K562 (cell line): ENCODE results near the gene FILIP1L. TPM values are rescaled to one million over a fixed set of nuclear protein-coding genes. Genes with fewer than 3 reads are reported as not detected.

Experiments used
- ATAC-seq: fragments of 200-7000 bp; cut with Tn5 transposase; 3 replicates; pipeline ENCODE4 v1.9.1; 2020; ENCODE audit warnings: moderate library complexity
- BruUV-seq: library from RNA; stranded (reverse); fragments of 400-500 nt; replicated peaks from 2 replicates; lab custom pipeline; 2021; lab: Mats Ljungman, UMichigan
- CTCF ChIA-PET: fragments of 300-600 bp; formaldehyde crosslinking; extraction: SDS; loops from one replicate; lab custom pipeline; 2021; ENCODE audit warnings: low intra/inter-chr PET ratio; lab: Yijun Ruan, JAX
- POLR2A ChIA-PET: fragments of 300-600, 350-650 bp; sonication (Branson Sonifier 250); formaldehyde crosslinking; extraction: SDS; loops from one replicate; lab custom pipeline; 2021; ENCODE audit warnings: antibody characterized with exemption, inconsistent platforms; lab: Yijun Ruan, JAX
- DNase-seq, 4 experiments: peaks; one replicate each; pipeline versions ENCODE4 v3.0.0 to v3.0.0-alpha.2; 2011 to 2018; ENCODE audit warnings: low spot score in 3 of 4, mixed read lengths in 3 of 4; ENCODE audit errors: extremely low read depth in 1 of 4
- FAIRE-seq: peaks from 2 replicates; lab custom pipeline; 2011; peaks lifted over from hg19 to GRCh38; lab: Jason Lieb, UNC
- H2AFZ ChIP-seq: 2 replicates; pipeline ENCODE4 v1.6.0; 2011; ENCODE audit warnings: low read depth, low read length, control low read depth, inconsistent platforms
- H3K27ac ChIP-seq: fragments of 200-600 bp; 3 replicates; pipeline ENCODE4 v1.8.0; 2011; ENCODE audit warnings: low read depth, mild to moderate bottlenecking, control low read depth, inconsistent platforms, low read length, moderate library complexity, mixed read lengths; ENCODE audit errors: extremely low read depth
- H3K27me3 ChIP-seq, 2 experiments: fragments of 300-600 bp in 1 of 2; 2 replicates in 1 of 2; 3 replicates in 1 of 2; pipeline versions ENCODE4 v1.6.0 to v1.8.0; 2011; ENCODE audit warnings: inconsistent platforms in 2 of 2, low read length in 2 of 2, mild to moderate bottlenecking in 1 of 2, mixed read lengths in 1 of 2, moderate library complexity in 1 of 2; ENCODE audit not compliant: control insufficient read depth in 2 of 2, insufficient read depth in 2 of 2
- H3K36me3 ChIP-seq: fragments of 300-600 bp; 3 replicates; pipeline ENCODE4 v1.8.0; 2011; ENCODE audit warnings: mild to moderate bottlenecking, low read length, inconsistent platforms; ENCODE audit not compliant: control insufficient read depth, insufficient read depth
- H3K4me1 ChIP-seq, 2 experiments: fragments of 200-600 bp in 1 of 2; replicated peaks in 1 of 2; 2 replicates in 1 of 2; 3 replicates in 1 of 2; pipeline versions ENCODE4 v1.5.1 to v1.8.0; 2011; ENCODE audit warnings: inconsistent platforms in 2 of 2, low read length in 2 of 2, mild to moderate bottlenecking in 1 of 2, mixed read lengths in 1 of 2, moderate library complexity in 1 of 2; ENCODE audit not compliant: control insufficient read depth in 2 of 2, insufficient read depth in 2 of 2
- H3K4me2 ChIP-seq: 2 replicates; pipeline ENCODE4 v1.6.1; 2011; ENCODE audit warnings: low read length, control low read depth, inconsistent platforms, mixed read lengths; ENCODE audit not compliant: insufficient read depth
- H3K4me3 ChIP-seq: fragments of 200-600 bp; sonication (generic), shearing (Covaris generic); 2 replicates; pipeline ENCODE4 v1.5.1; 2016; ENCODE audit warnings: control low read depth, inconsistent platforms
- H3K79me2 ChIP-seq: fragments of 200-600 bp; 3 replicates; pipeline ENCODE4 v1.8.0; 2011; ENCODE audit warnings: low read length, inconsistent platforms; ENCODE audit not compliant: control insufficient read depth, insufficient read depth
- H3K9ac ChIP-seq, 2 experiments: 2 replicates each; pipeline versions ENCODE4 v1.6.0 to v1.6.1; 2011; ENCODE audit warnings: low read depth in 2 of 2, low read length in 2 of 2, control low read depth in 1 of 2, inconsistent platforms in 1 of 2, mild to moderate bottlenecking in 1 of 2, mixed read lengths in 1 of 2; ENCODE audit not compliant: insufficient read depth in 1 of 2
- H3K9me1 ChIP-seq: one replicate; pipeline ENCODE4 v1.6.0; 2011; ENCODE audit warnings: inconsistent platforms, mild to moderate bottlenecking, low read length, moderate library complexity; ENCODE audit not compliant: control insufficient read depth, insufficient read depth
- H3K9me3 ChIP-seq: replicated peaks from 2 replicates; pipeline ENCODE4 v1.5.1; 2011; ENCODE audit warnings: low read depth, low read length, inconsistent platforms; ENCODE audit not compliant: control insufficient read depth, insufficient read depth
- H4K20me1 ChIP-seq: replicated peaks from 2 replicates; pipeline ENCODE4 v1.6.1; 2011; ENCODE audit warnings: low read length, inconsistent platforms, mixed read lengths; ENCODE audit not compliant: control insufficient read depth, insufficient read depth
- CBX8 ChIP-seq: fragments of 200-600 bp; sonication (generic); IDR thresholded peaks from 2 replicates; pipeline ENCODE4 v1.6.1; 2012; ENCODE audit warnings: borderline replicate concordance, mixed run types, low read depth, mild to moderate bottlenecking, moderate library complexity, mixed read lengths, low read length, control low read depth, inconsistent platforms; ENCODE audit not compliant: poor library complexity, severe bottlenecking; ENCODE audit errors: extremely low read depth
- CSDE1 ChIP-seq, 2 experiments: fragments of 450-650 bp; IDR thresholded peaks; 2 replicates each; pipeline ENCODE4 v1.6.1; 2016; ENCODE audit warnings: mild to moderate bottlenecking in 1 of 2
- EGR1 ChIP-seq: fragments of 450-650 bp; conservative IDR thresholded peaks from 2 replicates; pipeline ENCODE4 v1.6.1; 2017; ENCODE audit warnings: mild to moderate bottlenecking
- HDAC3 ChIP-seq: fragments of 450-650 bp; IDR thresholded peaks from 2 replicates; pipeline ENCODE4 v1.6.1; 2018; ENCODE audit warnings: borderline replicate concordance, mild to moderate bottlenecking, moderate library complexity; ENCODE audit not compliant: partially characterized antibody
- HNRNPH1 ChIP-seq: fragments of 200-400 bp; formaldehyde crosslinking; optimal IDR thresholded peaks from 2 replicates; pipeline ENCODE3; 2017; ENCODE audit warnings: low read depth, mild to moderate bottlenecking, low read length, moderate library complexity
- JUND ChIP-seq, 2 experiments: IDR thresholded peaks; 2 replicates in 1 of 2; 3 replicates in 1 of 2; pipeline ENCODE4 v1.6.1; 2011; ENCODE audit warnings: borderline replicate concordance in 2 of 2, low read depth in 2 of 2, low read length in 2 of 2, improper control_type of control experiment in 1 of 2, missing biosample characterization in 1 of 2, missing genetic modification characterization in 1 of 2, missing genetic modification reagents in 1 of 2
- KAT8 ChIP-seq: fragments of 450-650 bp; IDR thresholded peaks from 2 replicates; pipeline ENCODE4 v1.6.1; 2016; ENCODE audit warnings: low read depth, mild to moderate bottlenecking
- MYNN ChIP-seq, 2 experiments: sonication (generic); formaldehyde crosslinking in 1 of 2; IDR thresholded peaks; 2 replicates each; pipeline versions ENCODE4 v1.5.0 to v1.6.1; 2016 to 2020; ENCODE audit warnings: antibody characterized with exemption in 1 of 2, missing genetic modification reagents in 1 of 2
- NFE2 ChIP-seq: IDR thresholded peaks from 2 replicates; pipeline ENCODE4 v1.6.1; 2014; ENCODE audit warnings: antibody characterized with exemption, low read depth
- RBFOX2 ChIP-seq: fragments of 200-400 bp; formaldehyde crosslinking; IDR thresholded peaks from 2 replicates; pipeline ENCODE4 v1.6.1; 2017; ENCODE audit warnings: low read depth, mild to moderate bottlenecking, low read length, moderate library complexity
- SMAD3 ChIP-seq: fragments of 450-650 bp; formaldehyde crosslinking; conservative IDR thresholded peaks from 2 replicates; pipeline ENCODE4 v1.4.0; 2020; ENCODE audit warnings: mild to moderate bottlenecking
- SPI1 ChIP-seq: IDR thresholded peaks from 2 replicates; pipeline ENCODE4 v1.6.1; 2011; ENCODE audit warnings: low read depth, low read length, control low read depth, borderline replicate concordance
- TEAD4 ChIP-seq, 2 experiments: sonication (generic) in 1 of 2; formaldehyde crosslinking in 1 of 2; IDR thresholded peaks; 2 replicates each; pipeline versions ENCODE4 v1.6.1 to v1.8.0; 2012 to 2022; ENCODE audit warnings: borderline replicate concordance in 1 of 2, inconsistent platforms in 1 of 2, low read length in 1 of 2, mild to moderate bottlenecking in 1 of 2, missing genetic modification reagents in 1 of 2
- USF2 ChIP-seq: sonication (generic); formaldehyde crosslinking; IDR thresholded peaks from 2 replicates; pipeline ENCODE4 v1.5.0; 2020; ENCODE audit warnings: missing genetic modification reagents
- WGBS: fragments of 100-300 bp; shearing (Covaris generic); methylation state at CpG from one replicate; pipeline ENCODE4 v1.1.6; 2016; ENCODE audit warnings: low coverage, mixed read lengths; ENCODE audit not compliant: insufficient coverage; ENCODE audit errors: missing lambda C conversion rate; 5-methylcytosine and 5-hydroxymethylcytosine counted together
- in situ Hi-C: fragments of 300-500 bp; cut with MboI; formaldehyde crosslinking; loops from 4 replicates; pipeline ENCODE4 v1.15.0; 2018; ENCODE audit warnings: inconsistent platforms, mixed read lengths
- intact Hi-C: fragments of 100-400 bp; cut with micrococcal nuclease; formaldehyde crosslinking; loops from 2 replicates; pipeline ENCODE4 v1.14.2; 2022
- polyA plus RNA-seq, 8 experiments: library from polyadenylated mRNA; depleted of rRNA in 4 of 8; stranded (reverse) in 5 of 8; unstranded in 3 of 8; fragments of >200 nt; fragmentation: Nextera tagmentation in 2 of 8; fragmentation: Illumina TruSeq in 1 of 8; extraction: Ambion mirVana in 2 of 8; extraction: Trizol in 1 of 8; gene quantifications; 2 replicates each; pipeline versions ENCODE4 v1.2.1 to v1.2.3, GENCODE V29; 2011 to 2014; ENCODE audit warnings: inconsistent platforms in 1 of 8, missing spikeins in 1 of 8
- total RNA-seq, 7 experiments: library from RNA; depleted of rRNA in 6 of 7; stranded (reverse); fragments of >200 nt in 6 of 7; fragmentation: Illumina TruSeq in 2 of 7; extraction: Trizol in 2 of 7; gene quantifications; 2 replicates each; pipeline versions ENCODE4 v1.2.1 to v1.2.3, GENCODE V29; 2011 to 2021; ENCODE audit warnings: low replicate concordance in 1 of 7
- TF ChIP-seq, protein P1 (sequence below): conservative IDR thresholded peaks from 2 replicates; pipeline ENCODE4 v1.6.1; 2011; ENCODE audit warnings: low read depth, mild to moderate bottlenecking, low read length; ENCODE audit not compliant: control insufficient read depth
- TF ChIP-seq, protein P2 (sequence below): fragments of 250-450 bp; sonication (Bioruptor Pico); IDR thresholded peaks from 2 replicates; pipeline ENCODE4 v1.5.1; 2021; ENCODE audit warnings: mild to moderate bottlenecking

FILIP1L gene
- total and polyA plus RNA-seq, 9 of the 15 experiments (the other 6 are each of a cell fraction or from before 2014, with no cell fraction given): 0.50 to 2.1 (median 1.1) TPM

DNA sequence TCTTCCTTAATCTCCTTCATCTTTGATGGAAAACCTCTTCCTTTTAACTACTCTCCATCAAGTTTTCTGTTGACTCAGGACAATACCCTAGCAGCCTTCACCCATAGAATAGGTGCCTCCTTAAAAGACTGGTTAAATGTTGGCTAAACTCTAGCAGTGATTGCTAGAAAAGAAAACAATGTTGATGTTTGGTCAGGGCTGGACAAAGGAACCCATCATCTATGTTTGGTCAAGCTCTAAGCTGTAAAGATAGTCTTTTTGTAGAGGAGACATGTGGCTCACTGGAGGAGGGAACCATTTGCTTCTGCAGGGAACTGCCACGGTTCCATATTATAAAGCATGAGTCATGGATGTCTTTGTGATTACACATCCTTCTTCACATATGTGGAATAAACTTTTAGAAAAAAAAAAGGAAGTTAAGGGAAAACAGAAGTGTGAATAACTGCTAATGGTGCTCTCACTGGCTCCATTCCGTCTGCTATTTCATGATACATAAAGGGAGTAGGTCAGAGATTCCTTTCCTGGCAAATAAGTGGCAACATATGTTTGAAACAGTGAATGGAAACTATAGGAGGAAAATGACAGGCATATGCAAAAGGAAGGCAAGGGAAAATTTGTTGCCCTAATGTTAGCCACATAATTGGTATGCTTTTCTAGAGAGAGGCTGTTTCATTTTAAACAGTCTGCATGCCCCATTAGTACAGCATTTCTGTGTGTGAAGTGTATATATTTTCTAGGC is 218.4 kb downstream of the FILIP1L start:
- no peak overlapping the region for H3K9ac ChIP-seq
- H3K27ac ChIP-seq: peak overlapping the region; percentile 44; the same call in 1 of the 3 replicates
- FAIRE-seq (no peak), DNase-seq (peak in 1 of 4 experiments; percentile 11), ATAC-seq (peak; percentile 53; the same call in 1 of the 3 replicates)
- in situ Hi-C loops: no loop called here
- POLR2A ChIA-PET: interaction anchor here (1.2 kb wide), 1 partner anchor 27 kb away, joined by 4 read pairs; no protein-coding TSS in a partner anchor
- H3K4me3 ChIP-seq: no peak overlapping the region
- BruUV-seq: no TSS peak
- H2AFZ ChIP-seq: no peak overlapping the region; the same call in 1 of the 2 replicates
- CTCF ChIA-PET: interaction anchor here (0.7 kb wide), 1 partner anchor 345 kb away, joined by 4 read pairs; no protein-coding TSS in a partner anchor
- no peak overlapping the region for H3K4me2 ChIP-seq
- H3K9me1 ChIP-seq: no peaks in the 10 kb centered on the region
- peaks cover 0 to 3% of the 10 kb centered on the region in 2 experiments; a peak in 1 of 5 replicates for H3K4me1 ChIP-seq
- intact Hi-C loops: no loop called here
- H3K9me3 ChIP-seq: no peaks in the 10 kb centered on the region
- H3K79me2 ChIP-seq: peaks cover 7% of the 10 kb centered on the region; the same call in 2 of the 3 replicates
- 42% methylated on average over 2 of the region's 2 CpGs for WGBS
- H3K27me3 ChIP-seq: no peaks in the 10 kb centered on the region
- H4K20me1 ChIP-seq: no peaks in the 10 kb centered on the region
- H3K36me3 ChIP-seq: no peaks in the 10 kb centered on the region
- TF ChIP-seq NFE2 (no peak), RBFOX2 (no peak), SMAD3 (CRISPR knock-in tag) (no peak), HDAC3 (no peak), USF2 (no peak), TEAD4 (IDR thresholded peaks at IDR 0.05; ENCODE audit: low read length) (peak; percentile 30; the same call in 1 of the 2 replicates), TEAD4 (CRISPR knock-in tag; IDR thresholded peaks at IDR 0.05; ENCODE audit: borderline replicate concordance) (no peak), HNRNPH1 (no peak), CBX8 (no peak), JUND (IDR thresholded peaks at IDR 0.05; ENCODE audit: borderline replicate concordance, low read depth, low read length) (peak; percentile 81), JUND (tag; IDR thresholded peaks at IDR 0.05; ENCODE audit: borderline replicate concordance, low read depth, low read length) (peak; percentile 79; the same call in 2 of the 3 replicates), MYNN (IDR thresholded peaks at IDR 0.05) (no peak), MYNN (CRISPR knock-in tag; IDR thresholded peaks at IDR 0.05) (no peak), KAT8 (no peak), CSDE1 (IDR thresholded peaks at IDR 0.05) (no peak), SPI1 (peak; percentile 8; the same call in 1 of the 2 replicates), EGR1 (no peak)
- TF ChIP-seq, protein P1, sequence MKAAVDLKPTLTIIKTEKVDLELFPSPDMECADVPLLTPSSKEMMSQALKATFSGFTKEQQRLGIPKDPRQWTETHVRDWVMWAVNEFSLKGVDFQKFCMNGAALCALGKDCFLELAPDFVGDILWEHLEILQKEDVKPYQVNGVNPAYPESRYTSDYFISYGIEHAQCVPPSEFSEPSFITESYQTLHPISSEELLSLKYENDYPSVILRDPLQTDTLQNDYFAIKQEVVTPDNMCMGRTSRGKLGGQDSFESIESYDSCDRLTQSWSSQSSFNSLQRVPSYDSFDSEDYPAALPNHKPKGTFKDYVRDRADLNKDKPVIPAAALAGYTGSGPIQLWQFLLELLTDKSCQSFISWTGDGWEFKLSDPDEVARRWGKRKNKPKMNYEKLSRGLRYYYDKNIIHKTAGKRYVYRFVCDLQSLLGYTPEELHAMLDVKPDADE: no peak
- TF ChIP-seq, protein P2, sequence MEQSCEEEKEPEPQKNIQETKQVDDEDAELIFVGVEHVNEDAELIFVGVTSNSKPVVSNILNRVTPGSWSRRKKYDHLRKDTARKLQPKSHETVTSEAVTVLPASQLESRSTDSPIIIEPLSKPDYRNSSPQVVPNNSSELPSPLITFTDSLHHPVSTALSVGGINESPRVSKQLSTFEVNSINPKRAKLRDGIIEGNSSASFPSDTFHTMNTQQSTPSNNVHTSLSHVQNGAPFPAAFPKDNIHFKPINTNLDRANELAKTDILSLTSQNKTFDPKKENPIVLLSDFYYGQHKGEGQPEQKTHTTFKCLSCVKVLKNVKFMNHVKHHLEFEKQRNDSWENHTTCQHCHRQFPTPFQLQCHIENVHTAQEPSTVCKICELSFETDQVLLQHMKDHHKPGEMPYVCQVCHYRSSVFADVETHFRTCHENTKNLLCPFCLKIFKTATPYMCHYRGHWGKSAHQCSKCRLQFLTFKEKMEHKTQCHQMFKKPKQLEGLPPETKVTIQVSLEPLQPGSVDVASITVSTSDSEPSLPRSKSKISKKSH (CRISPR knock-in tag): no peak
